HCT116 (cell line): ENCODE results near the gene PRKRIP1.

Experiments
- EZH2 ChIP-seq: fragments of 200-600 bp; sonication (generic); IDR thresholded peaks from 2 replicates; pipeline ENCODE4 v1.6.1; 2017; ENCODE audit warnings: antibody characterized with exemption, mixed run types
- EZH2phosphoT487 ChIP-seq: fragments of 200-600 bp; IDR thresholded peaks from 2 replicates; pipeline ENCODE4 v1.6.1; 2018; ENCODE audit warnings: antibody characterized with exemption, borderline replicate concordance
- YY1 ChIP-seq: IDR thresholded peaks from 2 replicates; pipeline ENCODE4 v1.6.1; 2011; ENCODE audit warnings: low read length, low read depth, moderate library complexity, mild to moderate bottlenecking; ENCODE audit not compliant: insufficient replicate concordance; ENCODE audit errors: extremely low read depth
- TF ChIP-seq, protein P1 (sequence below), 3 experiments: fragments of 200-600 bp in 1 of 3; sonication (generic) in 1 of 3; IDR thresholded peaks in 2 of 3; conservative IDR thresholded peaks in 1 of 3; 2 replicates each; pipeline ENCODE4 v1.5.1; 2012 to 2017; ENCODE audit warnings: low read depth in 2 of 3, low read length in 2 of 3, antibody characterized with exemption in 1 of 3, borderline replicate concordance in 1 of 3, control low read depth in 1 of 3, mild to moderate bottlenecking in 1 of 3, mixed read lengths in 1 of 3, mixed run types in 1 of 3, moderate library complexity in 1 of 3; ENCODE audit not compliant: insufficient read depth in 1 of 3
- TF ChIP-seq, protein P2 (sequence below): IDR thresholded peaks from 2 replicates; pipeline ENCODE4 v1.6.1; 2012; ENCODE audit warnings: low read depth

DNA sequence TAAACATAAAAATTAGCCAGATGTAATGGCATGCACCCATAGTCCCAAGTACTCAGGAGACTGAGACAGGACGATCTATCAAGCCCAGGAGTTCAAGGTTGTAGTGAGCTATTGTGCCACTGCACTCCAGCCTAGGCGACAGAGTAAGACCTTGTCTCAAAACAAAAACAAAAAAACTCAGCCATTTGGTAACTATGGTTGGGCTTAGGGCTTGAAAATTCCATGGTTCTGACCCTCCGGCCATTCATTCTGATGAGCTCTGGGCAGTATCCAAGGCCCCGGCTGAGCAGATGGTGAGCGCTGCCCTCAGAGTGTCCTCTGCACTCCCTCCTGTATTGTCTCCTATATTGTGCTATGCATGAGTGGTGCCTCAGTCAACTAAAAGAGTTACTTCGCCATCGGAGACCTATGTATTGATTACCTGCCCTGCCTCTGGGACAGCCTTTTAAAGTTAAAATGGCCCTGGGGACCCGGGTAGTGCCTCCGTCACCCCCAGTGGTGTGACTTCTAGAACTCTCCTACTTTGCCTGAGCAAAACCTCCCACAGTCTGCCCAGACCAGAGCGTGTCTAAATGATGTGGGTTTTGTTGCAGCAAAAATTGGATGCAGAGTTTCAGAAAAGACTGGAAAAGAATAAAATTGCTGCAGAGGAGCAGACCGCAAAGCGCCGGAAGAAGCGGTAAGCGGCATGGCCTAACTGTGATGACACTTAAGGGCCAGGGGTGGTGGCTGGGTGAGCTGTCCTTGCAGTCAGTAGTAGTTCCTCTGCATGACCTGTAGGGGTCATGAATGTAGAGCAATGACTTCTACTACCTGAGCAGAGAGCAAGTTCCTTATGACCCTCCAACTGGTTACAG is 8.1 kb downstream of the PRKRIP1 start:
- TF ChIP-seq YY1 (no peak), EZH2phosphoT487 (no peak), EZH2 (no peak)
- TF ChIP-seq, protein P1, sequence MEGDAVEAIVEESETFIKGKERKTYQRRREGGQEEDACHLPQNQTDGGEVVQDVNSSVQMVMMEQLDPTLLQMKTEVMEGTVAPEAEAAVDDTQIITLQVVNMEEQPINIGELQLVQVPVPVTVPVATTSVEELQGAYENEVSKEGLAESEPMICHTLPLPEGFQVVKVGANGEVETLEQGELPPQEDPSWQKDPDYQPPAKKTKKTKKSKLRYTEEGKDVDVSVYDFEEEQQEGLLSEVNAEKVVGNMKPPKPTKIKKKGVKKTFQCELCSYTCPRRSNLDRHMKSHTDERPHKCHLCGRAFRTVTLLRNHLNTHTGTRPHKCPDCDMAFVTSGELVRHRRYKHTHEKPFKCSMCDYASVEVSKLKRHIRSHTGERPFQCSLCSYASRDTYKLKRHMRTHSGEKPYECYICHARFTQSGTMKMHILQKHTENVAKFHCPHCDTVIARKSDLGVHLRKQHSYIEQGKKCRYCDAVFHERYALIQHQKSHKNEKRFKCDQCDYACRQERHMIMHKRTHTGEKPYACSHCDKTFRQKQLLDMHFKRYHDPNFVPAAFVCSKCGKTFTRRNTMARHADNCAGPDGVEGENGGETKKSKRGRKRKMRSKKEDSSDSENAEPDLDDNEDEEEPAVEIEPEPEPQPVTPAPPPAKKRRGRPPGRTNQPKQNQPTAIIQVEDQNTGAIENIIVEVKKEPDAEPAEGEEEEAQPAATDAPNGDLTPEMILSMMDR (IDR thresholded peaks at IDR 0.05 in 2 of 3, conservative IDR thresholded peaks at IDR 0.05 in 1 of 3; ENCODE audit: borderline replicate concordance in 1 of 3, insufficient read depth in 1 of 3, low read depth in 2 of 3, low read length in 2 of 3): peak; percentile 47 to 74 (median 64); a peak in 5 of 6 replicates
- TF ChIP-seq, protein P2, sequence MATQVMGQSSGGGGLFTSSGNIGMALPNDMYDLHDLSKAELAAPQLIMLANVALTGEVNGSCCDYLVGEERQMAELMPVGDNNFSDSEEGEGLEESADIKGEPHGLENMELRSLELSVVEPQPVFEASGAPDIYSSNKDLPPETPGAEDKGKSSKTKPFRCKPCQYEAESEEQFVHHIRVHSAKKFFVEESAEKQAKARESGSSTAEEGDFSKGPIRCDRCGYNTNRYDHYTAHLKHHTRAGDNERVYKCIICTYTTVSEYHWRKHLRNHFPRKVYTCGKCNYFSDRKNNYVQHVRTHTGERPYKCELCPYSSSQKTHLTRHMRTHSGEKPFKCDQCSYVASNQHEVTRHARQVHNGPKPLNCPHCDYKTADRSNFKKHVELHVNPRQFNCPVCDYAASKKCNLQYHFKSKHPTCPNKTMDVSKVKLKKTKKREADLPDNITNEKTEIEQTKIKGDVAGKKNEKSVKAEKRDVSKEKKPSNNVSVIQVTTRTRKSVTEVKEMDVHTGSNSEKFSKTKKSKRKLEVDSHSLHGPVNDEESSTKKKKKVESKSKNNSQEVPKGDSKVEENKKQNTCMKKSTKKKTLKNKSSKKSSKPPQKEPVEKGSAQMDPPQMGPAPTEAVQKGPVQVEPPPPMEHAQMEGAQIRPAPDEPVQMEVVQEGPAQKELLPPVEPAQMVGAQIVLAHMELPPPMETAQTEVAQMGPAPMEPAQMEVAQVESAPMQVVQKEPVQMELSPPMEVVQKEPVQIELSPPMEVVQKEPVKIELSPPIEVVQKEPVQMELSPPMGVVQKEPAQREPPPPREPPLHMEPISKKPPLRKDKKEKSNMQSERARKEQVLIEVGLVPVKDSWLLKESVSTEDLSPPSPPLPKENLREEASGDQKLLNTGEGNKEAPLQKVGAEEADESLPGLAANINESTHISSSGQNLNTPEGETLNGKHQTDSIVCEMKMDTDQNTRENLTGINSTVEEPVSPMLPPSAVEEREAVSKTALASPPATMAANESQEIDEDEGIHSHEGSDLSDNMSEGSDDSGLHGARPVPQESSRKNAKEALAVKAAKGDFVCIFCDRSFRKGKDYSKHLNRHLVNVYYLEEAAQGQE: no peak
